GM21528 (cell line): Measurements from ENCODE around the gene RNF152.
"Not testable (repeated sequence)": the region's sequence is repeated elsewhere in the genome, so short reads cannot be mapped to it uniquely, and the experiment has no call there.

Source experiments
- ATAC-seq: cut with Tn5 transposase; IDR thresholded peaks from one replicate; pipeline ENCODE4 v1.9.1; 2021; ENCODE audit warnings: mild to moderate bottlenecking, moderate library complexity; ENCODE audit not compliant: unreplicated experiment, low FRiP score

Gene RNF152

DNA sequence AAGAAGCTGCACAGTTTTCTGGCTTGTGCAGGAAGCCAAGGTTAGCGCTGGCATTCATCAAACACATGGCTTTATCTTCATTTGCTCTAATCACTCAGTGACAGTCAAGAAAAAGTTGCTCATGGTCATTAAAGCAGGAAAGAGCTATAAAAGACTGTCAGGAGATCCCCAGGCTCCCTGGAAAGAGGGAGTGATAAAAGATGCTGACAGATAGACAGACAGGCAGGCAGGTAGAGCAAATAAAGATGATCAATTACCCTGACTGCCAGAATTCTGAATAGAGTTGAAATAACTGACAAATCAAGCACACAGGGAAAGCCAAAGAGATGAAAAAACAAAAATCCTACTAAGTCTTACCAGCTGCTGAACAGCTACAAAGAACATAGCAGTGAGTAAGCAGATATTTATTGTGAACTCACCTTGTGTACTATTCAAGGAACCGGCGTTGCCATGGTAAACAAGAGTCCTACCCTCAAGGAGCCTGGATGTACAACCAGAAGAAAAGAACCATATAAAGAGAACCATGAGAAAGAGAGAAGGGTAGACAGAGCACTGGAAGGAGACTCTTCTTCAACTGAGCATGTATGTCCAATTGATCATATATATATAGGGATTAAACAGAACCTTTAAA lies 68.0 kb downstream of the RNF152 start:
- ATAC-seq, result no peak

DNA sequence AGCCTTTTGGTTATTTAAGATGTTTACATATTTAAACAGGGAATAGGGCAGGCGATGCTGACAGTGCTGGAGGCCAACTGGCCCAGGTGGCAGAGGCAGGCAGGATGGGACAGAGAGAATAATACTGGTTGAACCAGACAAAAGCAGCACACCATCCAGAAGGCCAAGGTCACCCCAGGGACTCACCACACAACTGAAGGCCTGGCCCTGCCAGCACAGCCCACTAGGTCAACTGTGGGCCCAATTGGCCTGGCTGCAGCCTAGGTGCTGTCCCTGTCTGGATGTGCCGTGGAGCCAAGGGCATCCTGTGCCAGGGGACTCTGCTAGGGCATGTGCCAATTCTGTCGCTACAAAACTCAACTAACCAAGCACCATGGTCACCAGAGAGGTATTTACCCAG lies 69.2 kb downstream of the RNF152 start:
- ATAC-seq, result no peak

DNA sequence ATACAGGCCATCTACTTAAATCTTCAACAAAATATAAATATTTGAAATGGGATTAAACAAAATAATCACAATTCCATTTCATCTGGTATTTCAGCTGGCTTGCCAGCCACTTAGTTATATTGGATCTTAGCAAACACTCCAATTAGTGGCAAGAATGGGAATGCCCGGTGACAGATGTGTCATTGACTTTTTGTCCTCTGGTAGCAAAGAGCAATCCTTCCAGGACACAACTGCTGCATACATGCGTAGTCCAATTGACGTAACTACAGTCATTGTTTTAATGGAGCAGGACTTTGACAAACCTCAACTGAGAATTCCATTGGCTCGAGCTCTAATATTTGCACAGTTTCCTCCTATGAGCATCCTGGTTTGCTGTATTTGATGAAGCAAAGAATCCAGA lies 69.9 kb downstream of the RNF152 start:
- ATAC-seq, result no peak

DNA sequence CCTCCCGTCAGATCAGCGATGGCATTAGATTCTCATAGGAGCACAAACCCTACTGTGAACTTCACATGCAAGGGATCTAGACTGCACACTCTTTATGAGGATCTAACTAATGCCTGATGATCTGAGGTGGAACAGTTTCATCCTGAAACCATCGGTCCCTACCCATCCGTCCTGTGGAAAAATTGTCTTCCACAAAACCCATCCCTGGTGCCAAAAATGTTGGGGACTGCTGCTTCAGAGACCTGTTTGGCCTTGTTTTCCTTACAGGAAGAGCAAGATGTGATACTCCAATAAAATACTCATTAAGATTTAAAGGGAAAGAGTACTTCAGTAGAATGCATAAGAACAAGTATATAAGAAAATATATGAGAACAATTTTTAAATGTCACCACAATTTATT lies 71.1 kb downstream of the RNF152 start:
- ATAC-seq, result no peak

DNA sequence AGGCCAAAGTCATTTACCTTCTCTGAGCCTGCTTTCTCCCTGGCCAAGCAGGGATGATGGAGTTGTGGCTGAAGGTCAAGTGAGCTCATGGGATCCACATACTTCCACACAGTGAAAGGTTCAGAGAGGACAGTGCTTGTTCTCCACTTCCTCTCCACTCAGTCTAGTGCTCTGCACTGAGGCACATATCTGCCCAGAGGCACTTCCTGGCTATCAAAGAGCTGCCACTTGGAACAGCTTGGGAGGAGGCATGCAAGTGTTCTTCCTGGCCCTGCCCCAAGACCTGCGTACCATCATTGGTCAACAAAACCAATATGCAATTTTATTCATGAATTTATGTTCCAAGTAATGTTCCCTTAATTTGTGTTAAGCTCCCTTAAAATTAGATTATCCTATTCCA lies 71.9 kb downstream of the RNF152 start:
- no peak for ATAC-seq

DNA sequence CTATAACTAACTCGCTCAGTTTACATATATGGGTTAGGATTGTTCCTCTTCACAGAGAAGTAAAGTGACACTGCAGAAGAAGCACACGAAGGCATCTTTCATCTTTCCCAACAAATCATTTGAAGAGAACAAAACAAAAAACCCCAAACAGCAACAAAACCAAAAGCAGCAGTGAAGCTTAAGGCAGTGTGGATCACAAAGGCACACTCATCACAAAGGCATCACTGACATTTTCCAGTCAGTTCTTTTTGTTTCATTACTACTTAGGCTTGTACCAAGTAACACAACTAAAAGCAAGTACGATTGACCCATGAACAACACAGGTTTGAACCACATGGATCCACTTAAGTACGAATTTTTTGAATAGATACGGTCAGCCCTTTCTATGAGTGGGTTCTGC lies 75.7 kb downstream of the RNF152 start:
- ATAC-seq, result no peak

DNA sequence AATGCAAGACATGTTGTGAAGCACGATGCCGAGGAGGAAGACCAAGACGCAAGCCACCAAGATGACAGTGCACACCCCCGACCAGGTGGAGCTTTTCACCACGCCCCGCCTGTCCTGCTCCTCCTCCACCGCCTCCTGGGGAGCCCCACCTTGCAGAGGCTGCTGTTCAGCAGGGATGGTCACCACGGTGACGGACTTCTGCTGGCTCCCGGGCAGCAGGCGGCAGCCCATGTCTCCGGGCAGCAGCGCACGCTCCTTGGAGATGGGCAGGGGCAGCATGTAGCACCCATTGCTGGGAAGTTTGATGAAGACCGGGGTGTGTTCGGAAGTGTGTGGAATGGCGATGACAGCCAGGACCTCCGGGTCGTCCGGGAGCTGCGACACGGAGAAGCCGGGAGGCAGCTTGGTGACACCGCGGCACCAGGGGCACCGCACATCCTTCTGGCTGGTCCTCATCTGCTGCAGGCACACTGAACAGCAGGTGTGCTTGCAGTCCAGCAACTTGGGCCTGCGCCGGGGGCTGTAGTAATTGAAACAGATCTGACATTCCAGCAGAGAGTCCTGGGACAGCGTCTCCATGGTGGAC lies 76.8 kb downstream of the RNF152 start:
- no peak for ATAC-seq

DNA sequence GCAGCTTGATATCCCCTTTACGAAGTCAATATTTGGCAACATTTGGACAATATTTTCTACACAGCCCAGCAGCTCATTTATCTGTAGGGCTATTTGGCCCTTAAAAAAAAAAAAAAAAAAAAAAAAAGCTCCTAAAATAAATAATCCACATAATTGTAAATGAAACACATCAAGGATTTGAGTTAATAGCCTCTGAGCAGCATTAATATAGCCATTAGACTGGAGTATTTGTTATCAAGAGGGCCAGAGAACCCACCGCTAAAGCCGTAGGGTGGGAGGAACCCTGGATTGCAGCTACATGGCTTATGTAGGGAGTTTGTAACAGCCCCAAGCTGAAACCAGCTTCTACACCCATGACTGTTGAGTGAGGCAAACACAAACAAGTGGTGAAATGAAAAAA lies 84.5 kb downstream of the RNF152 start:
- no peak for ATAC-seq

DNA sequence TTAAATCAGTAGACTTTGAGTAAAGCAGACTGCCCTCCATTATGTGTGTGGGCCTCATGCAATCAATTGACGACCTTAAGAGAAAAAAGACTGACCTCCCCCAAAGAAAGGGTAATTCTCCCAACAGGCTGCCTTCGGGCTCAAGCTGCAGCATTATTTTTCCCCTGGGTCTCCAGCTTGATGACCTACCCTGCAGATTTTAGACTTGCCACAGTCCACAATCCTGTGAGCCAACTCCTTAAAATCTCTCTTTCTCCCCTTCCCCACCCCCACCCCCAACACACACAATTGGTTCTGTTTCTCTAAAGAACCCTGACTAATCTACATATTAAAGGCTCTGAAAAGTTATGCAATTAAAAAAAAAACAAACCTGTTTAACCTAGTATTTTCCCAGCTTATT lies 89.4 kb downstream of the RNF152 start:
- ATAC-seq, result no peak

DNA sequence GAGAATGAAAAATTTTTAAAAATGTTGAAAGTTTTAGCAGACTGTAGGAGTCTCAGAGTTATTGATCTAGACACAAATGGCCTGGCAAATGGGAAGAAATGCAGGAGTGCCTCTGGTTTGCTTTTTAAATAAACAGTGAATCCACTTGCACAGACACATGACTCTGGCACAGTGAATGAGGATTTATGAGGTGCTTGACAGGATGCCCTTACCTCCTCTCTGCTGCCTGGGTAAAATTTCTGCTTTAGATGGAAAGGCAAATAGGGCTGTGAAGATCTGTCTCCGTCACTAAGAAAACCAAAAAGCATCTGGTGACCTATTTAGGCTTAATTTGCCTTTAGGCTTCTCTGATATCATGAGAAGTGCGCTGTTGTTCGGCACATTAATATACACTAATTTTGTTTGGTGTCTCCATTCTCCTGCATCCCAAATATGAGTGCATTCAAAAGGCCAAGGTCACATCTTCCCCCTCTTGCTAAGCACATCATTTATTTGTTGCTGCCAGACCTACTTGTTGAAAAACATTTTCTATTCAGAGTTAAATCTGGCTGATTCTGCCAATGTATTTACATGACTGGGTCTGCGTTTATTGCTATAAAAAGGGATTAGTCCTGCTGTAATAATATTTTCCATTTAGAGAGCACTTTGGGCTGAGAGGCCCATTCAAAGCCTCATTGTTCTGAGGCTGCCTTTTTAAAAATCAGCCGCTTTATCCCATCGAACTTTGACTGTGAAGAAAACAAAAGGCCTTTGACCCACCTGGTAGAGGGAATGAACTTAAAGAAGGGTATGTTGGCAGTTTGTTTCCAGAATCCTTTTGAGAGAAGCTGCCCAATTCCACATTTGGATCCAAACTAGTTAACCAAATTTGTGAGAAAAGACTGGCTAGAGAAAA lies 94.9 kb downstream of the RNF152 start:
- ATAC-seq, result no peak

DNA sequence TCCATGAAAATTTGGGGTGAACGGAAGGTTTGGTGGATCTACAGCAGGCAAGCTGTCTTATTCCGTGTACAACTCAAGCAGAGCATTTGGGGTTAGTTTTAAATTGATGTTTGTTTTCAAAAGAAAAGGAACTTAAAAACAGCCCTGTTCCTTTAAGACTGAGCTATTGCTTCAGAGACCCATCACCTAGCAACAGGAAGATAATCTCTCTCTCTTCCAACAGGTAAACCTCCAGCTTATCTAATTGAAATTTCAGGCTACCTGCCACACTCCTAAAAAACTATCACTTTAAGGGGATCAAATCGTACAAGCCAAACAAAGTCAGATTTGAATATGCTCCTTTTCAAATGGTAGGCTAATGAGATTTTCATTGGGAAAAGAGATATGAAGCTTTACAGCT lies 101.8 kb downstream of the RNF152 start:
- ATAC-seq, result no peak

DNA sequence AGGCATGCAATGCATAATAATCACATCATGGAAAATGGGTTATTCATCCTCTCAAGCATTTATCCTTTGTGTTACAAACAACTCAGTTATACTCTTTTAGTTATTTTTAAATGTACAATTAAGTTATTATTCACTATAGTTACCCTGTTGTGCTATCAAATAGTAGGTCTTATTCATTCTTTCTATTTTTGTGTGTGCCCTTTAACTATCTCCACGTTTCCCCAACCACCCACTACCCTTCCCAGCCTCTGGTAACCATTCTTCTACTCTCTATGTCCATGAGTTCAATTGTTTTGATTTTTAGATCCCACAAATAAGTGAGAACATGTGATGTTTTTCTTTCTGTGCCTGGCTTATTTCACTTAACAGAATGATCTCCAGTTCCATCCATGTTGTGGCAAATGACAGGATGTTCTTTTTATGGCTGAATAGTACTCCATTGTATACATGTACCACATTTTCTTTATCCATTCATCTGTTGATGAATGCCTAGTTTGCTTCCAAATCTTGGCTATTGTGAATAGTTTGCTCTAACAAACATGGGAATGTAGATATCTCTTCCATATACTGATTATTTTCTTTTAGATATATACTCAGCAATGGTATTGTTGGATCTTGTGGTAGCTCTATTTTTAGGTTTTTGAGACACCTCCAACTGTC lies 105.7 kb downstream of the RNF152 start:
- not testable (repeated sequence) for ATAC-seq

DNA sequence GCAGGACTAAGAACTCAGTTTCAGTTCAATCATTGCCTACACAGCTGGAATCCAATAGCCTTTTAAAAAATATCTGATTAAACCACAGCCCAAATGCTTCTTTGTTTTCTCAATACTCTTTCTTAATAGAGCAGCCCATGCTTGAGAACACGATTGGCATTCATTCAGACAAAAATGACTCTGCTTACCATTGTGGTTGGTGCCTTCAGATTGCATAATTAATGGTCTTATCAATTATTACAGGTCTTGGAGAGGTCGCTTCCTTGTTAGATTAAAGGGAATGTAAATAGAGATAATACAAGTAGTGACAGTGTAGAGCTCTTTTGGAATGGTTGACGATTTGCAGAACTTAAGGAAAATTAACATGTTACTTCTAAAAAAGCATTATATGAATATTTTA lies 107.2 kb downstream of the RNF152 start:
- no peak for ATAC-seq

DNA sequence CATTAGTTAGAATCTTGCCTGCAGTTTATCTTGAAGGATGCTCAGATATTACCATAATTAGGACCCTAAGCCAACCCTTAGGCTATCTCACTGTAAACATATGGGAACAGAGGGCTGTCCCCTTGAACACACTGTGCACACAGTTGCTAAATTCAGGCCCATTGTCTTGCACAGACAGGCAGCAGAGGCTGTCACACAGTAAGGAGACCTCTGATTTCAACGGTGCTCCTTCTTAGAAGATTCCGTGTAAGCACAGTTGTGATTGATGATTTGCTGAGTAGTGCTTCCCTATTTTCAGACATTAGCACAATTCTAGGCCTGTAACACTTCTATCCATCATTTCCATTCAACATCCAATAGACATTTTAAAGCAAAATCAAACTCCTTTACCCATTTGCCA lies 108.0 kb downstream of the RNF152 start:
- no peak for ATAC-seq

DNA sequence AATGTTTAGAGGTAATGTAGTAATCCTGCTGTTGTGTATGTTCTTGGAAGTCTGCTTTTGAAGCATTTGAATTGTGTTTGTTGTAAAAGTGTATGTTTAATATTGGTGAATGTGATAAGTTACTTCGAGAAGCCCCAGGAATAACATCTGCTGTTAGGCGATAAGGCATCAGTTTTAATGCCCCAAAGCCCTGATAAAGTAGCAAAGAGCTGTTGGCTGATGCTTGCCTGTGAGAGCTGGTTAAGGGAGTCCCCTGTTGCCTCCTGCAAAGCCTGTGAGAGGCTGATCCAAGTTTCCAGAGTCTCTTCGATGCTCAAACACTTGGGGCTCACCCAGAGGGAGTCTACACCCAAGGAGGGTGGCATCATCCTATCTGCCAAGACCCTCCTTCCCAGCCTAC lies 110.3 kb downstream of the RNF152 start:
- no peak for ATAC-seq

DNA sequence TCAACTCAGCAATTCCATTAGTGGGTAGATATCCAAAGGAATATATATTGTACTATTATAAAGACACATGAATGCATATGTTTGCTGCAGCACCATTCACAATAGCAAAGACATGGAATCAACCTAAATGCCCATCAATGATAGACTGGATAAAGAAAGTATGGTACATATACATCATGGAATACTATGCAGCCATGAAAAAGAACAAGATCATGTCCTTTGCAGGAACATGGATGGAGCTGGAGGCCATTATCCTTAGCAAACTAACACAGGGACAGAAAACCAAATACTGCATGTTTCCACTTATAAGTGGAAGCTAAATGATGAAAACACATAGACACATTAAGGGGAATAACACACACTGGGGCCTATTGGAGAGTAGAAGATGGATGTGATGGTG lies 116.6 kb downstream of the RNF152 start:
- ATAC-seq, result not testable (repeated sequence)

DNA sequence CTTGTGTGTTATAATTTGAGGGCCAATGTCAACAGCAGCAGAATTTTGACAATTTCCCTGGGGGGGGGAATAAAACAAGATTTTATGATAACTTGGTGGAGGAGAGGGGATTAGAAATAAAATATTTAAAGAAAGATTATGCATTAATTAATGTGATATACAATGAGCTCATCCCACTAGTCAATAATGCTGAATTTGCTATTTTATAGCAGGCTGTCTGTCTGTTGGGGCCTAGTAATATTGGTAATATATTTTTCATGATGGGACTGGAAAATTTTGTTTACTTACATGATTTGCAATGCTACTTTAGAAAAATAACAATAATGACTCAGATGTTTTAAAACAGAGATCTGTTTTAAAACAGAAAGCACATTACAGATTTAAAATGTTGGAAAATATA lies 118.0 kb downstream of the RNF152 start:
- ATAC-seq, result no peak

DNA sequence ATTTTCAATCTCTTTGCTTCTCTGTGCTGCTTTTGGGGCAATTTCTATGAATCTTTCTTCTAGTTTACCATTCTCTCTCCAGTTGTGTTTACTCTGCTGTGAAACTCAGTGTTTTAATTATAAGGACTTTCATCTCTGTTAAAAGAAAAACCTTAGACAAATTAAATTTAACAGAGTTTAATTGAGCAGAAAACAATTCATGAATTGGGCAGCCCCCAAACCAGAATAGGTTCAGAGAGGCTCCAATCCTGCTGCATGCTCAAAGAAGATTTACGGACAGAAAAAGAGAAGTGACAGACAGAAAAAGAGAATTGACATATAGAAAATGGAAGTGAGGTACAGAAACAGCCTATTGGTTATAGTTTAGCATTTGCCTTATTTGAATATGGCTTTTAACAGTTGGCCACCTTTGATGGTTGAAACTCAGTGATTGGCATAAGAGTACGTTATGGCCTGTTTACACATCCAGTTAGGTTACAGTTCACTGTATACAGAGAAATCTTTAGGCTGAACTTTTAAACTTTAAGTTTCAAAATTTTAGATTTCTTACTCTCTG lies 120.4 kb downstream of the RNF152 start:
- ATAC-seq, result no peak

DNA sequence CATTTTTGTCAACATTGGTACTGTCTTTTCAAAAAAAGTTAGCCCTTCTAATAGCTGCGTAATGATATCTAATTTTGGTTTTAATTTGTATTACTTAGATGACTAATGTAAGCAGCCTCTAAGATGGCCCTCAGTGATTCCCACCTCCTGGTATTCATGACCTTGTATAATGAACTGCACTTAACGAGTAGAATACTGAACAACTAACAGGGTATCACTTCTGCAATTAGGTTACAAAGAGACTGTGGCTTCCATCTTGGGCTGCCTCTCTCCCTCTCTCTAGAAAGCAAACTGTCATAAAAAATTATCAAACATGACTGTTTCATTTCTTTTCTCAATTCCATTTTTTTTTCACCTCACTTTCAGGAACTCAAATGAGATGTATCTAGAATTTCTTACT lies 120.9 kb downstream of the RNF152 start:
- ATAC-seq, result no peak

DNA sequence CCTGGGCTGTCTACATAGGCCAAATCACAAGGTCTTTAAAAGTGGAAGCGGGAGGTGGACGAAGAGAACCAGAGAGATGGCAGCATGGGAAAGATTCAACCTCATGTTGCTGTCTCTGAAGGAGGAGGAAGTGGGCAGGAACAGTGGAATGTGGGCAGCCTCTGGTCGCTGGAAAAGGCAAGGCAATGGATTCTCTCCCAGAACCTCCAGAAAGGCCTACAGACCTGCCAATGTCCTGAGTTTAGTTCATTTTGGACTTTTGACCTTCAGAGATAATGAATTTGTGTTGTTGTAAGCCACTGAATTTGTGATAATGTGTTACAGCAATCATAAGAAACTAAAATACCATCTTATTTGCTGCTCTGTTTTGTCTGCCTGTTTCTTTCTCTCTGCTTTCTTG lies 122.5 kb downstream of the RNF152 start:
- no peak for ATAC-seq

DNA sequence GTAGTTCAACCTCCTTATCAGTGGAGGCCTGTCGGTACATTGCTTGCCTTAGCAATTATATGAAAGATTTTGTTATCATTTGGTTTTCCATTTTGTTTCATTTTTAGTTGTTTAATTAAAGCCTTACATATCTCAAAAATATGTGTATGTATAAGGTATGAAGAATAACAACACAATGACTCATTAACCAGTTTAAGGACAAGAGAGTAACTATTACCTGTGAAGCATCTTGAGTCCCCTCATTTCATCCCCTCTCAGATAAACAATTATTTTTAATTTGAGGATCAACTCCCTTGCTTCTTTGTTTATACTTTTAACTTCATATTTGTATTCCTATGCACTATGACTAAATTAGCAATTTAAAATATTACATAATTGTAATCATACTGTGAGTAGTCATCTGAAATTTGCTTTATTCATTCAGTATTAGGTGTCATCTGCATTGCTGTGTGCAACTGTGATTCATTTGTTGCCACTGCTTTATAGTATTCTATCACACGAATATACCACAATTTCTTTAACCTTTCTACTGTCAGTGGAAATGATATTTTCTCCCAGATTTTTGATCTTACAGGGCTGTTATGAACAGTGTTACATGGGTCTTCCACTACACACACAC lies 126.4 kb downstream of the RNF152 start:
- ATAC-seq, result no peak
